ENCODE results near the gene SLC34A3.

Gene SLC34A3

DNA sequence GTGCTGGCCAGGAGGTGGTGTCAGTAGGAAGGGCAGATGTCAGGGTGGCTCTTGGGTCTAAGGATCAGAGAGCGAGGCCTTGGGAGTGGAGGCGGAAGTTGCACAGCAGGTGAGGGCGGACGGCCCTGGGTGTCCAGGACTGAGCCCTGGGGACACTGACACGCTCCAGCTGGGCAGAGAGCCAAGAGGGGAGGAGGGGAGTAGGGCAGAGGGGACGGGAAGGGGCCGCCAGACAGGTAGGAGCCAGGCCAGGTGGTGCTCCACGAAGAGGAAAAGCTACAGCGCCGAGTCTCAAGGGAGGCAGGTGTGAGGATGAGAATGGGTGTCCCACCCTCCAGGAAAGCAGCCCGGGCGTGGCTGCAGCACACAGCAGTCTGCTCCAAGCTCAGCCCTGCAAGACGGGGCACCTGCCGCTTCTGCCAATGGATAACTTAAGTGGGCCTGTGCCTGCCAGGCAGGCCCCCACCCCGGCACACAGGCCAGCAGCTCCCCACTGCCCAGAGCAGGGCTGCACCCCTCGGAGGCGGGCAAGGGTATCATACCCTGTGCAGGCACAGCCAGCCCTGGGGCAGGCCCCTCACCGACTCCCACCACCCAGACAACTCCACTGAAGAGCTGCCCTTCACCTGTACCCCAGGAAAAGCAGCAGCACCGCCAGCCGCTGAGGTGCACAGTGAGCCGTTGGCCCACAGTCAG is 35.0 kb upstream of the SLC34A3 start:
- no peak for DNase-seq (ENCODE audit: low read depth in 2 of 2)

DNA sequence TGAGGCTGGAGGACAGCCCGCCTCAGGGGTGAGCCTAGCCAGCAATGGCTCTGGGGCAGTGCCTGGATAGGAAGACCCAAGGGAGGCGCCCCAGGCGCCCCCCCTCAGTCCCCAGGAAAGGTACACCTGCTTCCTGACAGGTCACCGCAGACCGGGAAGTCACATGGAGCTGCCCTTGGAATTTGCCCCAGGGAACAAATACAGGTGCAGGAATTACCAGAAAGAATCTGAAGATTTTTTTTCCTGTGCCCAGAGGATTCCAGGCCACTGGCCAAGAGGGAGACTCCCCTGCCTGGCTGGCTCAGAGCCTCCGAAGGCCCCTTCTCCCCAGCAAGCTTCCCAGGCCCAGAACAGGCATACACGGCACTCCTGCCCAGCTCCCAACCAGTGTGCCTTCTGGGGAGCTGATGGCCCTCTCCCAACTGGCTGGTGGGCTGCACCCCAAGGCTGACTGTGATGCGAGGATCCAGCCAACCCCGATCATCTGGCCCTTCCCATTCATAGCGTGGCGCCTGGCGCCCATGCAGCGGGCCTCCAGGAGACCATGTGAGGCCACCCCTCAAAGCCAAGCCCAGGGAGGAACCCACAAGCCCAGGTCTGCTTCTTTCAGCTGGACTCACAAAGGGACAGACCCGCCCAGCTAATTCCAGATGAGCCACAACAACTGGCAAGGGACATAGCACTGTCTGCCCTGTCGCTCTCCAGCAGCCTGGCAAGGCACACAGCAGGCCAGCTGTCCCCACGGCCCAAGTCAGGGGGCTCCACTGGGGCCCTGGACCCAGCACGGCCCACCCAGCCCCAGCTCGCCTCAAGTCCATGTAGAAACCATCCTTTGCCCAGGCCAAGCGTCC is 32.4 kb upstream of the SLC34A3 start:
- no peak for DNase-seq (ENCODE audit: low read depth in 2 of 2)

DNA sequence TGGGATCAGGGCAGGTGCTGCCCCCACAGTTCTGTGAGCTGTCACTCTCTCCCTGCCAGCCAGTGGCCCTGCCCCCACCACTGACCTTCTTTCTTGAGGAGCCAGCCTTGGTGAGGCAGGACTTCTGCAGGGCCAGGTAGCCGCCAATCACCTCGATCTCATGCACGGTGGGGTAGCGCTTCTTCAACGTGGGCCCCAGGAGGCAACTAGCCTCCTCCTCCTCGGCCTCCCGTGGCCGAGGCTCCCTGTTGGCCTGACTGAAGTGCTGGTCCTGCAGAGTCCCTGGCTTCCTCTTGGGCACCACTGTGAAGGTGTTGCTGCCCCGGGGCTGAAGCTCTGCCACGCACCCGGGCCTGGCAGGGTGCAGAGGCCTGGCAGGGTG is 31.8 kb upstream of the SLC34A3 start:
- DNase-seq (ENCODE audit: low read depth in 2 of 2), result no peak

DNA sequence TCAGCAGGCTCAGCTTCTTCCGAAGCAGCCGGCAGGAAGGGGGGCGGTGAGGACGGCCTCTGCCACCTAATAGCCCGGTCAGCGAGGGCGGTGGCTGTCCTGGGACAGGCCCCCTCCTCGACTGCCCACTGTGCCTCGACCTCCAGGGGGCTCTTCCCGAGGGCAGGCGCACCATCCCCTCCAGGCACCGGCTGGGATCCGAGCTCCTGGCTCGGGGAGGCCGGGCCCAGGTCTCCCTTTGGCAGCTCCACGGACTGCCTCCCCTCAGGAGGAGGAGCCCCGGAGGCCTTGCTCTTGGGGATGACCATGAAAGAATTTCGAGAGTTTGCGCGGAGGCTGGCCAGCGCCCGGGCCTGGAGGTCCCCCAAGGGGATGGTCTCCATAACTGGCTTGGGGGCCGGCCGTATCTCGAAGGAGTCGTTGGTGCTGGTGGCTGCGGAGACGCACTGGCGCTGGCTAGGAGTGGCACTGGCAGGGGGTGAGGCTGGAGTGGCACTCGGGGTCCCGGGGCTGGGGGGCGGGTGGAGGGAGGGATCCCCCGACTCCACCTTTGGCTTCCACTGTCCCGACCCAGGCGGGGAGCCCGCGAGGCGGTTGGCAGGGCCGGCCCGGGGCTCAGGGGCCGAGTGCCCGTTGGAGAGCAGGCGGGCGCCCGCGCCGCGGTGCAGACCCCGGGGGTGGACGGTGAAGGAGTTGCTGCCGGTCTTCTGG is 31.1 kb upstream of the SLC34A3 start:
- no peak for DNase-seq (ENCODE audit: low read depth in 2 of 2)

DNA sequence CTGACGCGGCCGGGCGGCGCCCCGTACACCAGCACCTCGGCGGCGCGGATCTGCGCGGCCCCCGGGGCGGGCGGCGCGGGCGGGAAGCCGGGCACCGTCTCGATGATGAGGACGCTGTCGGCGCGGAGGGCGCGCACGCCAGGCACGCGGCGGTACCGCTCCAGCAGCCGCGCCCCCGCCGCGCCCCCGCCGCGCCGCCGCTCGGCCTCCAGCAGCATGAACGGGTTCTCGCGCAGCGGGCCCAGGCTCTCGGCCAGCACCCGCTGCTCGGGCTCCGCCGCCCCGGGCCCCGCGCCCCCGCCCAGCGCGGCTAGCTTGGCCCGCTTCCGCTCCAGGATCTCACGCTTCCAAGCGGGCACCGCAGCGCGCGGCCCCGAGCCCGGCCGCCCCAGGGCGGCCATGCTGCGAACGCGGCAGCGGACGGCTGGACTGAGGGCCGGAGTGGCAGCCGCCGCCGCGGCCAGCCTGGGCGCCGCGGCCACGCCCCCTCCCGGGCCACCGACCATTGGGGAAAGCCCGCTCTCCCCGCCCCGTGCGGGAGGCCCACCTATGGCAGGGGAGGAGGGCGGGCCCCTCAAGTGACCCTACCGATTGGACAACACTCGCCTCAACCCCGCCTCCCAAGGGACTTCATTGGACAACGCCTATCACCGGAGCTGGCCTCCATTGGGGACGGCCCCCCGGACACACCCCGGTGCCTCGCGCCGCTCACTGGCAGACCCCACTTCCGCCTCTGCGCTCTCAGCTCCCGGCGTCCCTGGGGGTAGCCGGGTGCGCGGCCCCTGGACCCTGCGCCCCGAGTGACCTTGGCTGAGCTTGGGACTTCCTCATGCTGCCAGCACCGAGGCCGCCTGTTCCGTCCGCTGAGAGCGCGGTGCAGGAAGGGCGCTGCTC is 30.1 kb upstream of the SLC34A3 start, which contains the start of gene TPRN:
TSS of gene TPRN (minus strand) at position 431 of the 894 bp plus-strand sequence. CDS start at position 401, 30 bp downstream.
- DNase-seq (ENCODE audit: low read depth in 2 of 2), result peak; percentile 98

DNA sequence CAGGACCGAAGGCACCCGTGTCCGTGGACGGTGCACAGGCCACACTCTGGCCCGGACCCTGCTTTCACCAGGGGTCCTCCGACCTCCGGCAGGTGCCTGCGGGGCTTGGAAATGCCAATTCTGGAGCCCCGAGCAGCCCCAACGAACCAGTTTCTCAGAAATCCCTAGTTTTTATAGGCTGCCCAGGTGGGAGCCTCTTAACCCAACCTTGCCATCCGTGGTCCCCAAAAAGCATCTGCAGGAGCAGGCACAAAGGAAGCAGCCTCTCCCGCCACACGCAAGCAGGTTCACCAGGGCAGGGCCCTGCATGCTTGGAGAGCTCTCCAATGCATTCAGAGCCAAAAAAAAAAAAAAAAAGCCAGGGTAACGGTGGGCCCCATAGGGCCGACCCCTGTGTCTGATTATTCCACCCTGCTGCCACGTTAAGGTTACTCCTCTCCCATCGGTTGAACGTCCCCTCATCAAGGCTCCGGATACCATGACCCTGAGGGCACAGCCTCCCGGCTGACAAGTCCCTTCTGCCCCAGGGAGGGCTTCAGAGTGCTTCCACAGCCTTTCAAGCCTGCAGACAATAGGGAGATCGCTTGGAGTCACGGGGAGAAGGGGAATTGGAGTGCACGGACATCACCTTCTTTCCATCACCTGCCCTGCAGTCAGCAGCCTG is 29.4 kb upstream of the SLC34A3 start:
- DNase-seq (ENCODE audit: low read depth in 2 of 2), result no peak

DNA sequence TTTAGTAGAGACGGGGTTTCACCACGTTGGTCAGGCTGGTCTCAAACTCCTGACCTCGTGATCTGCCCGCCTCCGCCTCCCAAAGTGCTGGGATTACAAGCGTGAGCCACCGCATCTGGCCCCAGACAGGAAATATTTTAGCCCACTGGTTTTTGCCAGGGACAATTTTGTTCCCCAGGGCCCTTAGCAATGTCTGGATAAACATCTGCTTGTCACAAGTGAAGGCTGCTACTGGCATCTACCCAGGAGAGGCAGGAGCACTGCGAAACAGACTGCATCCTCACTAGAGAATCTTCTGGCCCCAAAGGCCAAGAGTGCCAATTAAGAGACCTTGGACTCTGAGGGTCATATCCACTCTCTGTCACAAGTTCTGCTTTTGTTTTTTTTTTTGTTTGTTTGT is 27.7 kb upstream of the SLC34A3 start:
- no peak for DNase-seq (ENCODE audit: low read depth in 2 of 2)

DNA sequence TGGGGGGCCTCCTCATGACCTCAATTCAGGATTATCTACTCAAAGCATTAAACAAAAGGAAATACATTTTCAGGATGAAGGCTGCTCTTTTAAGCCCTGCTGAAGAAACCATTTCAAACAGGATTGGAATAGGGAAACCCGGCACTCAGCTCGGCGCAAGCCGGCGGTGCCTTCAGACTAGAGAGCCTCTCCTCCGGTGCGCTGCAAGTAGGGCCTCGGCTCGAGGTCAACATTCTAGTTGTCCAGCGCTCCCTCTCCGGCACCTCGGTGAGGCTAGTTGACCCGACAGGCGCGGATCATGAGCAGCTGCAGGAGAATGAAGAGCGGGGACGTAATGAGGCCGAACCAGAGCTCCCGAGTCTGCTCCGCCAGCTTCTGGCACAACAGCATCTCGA is 26.0 kb upstream of the SLC34A3 start:
- DNase-seq (ENCODE audit: low read depth in 2 of 2), result no peak

DNA sequence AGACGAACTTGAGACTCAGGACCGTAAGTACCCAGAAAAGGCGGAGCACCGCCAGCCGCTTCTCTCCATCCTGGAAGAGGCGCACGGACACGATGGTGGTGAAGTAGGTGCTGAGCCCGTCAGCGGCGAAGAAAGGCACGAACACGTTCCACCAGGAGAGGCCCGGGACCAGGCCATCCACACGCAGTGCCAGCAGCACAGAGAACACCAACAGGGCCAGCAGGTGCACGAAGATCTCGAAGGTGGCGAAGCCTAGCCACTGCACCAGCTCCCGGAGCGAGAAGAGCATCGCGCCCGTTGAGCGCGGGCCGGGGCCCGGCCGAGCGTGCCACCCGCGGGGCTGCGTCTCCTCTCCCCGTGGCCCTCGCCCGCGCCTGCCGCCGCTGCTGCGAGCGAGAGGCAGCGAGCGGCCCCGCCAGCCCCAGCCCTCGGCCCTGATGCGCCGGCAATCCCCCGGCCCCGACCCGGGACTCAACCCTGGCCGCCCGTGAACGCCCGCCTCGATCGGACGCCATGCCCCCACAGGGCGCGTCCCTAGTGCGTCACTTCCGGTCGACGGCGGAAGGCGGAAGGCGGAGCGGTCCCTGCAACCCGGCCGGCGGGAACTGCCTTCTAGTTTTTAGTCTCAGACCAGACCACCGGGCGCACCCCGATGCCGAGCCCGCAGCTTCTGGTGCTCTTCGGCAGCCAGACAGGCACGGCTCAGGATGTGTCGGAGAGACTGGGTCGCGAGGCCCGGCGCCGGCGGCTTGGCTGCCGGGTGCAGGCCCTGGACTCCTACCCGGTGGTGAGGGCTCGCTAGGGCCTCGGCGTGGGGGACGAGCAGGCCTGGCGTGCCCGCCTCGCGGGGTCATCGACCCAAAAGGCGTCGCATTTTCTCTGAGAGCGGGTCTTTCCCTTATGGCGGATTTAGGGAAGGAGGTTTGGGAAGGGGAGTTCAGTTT is 25.3 kb upstream of the SLC34A3 start, which contains the start of the genes NDOR1 and TMEM203:
TSS of gene NDOR1 (plus strand) at position 575 of the 944 bp plus-strand sequence. CDS start at position 653, 78 bp downstream.
TSS of gene TMEM203 (minus strand) at position 523 of the 944 bp plus-strand sequence. CDS start at position 289, 234 bp downstream.
- peak; percentile 41 to 42 for DNase-seq (ENCODE audit: low read depth in 2 of 2)

DNA sequence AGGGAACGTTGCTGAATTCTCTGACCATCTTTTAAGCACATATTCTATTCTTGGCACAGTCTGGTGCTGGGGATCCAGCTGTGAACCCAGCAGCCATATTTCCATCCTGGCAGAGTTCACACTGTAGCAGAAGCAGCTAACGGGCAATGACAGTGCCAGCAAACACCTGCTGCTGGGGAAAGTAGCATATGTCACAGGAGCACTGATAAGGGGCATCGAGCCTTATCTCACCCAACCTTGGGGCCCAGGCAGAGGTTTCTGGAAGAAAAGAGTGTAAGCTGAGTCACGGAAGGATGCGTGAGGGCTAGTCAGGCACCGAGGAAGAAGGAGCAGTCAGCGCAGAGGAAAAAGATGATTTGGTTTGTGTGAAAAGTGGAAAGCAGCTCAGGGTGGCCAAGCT is 24.1 kb upstream of the SLC34A3 start:
- DNase-seq (ENCODE audit: low read depth in 2 of 2), result no peak

DNA sequence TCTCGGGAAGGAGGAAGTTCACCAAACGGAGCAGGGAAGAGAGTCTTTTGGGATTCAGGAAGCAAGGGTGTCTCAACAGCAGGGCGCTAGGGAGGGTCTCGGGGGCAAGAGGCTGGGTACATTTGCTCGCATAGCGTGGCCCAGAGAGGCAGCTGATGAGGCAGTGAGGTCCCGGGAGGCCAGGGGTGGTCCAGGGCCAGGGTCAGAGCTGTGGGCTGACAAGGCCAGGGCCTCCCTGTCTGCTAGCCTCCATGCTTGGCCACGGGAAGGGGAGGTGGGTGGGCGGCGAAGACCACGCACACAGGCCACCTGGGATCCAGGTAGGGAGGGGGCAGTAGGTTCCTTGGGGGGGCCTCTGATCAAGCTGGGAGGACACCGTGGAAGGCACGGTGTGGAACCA is 19.2 kb upstream of the SLC34A3 start:
- no peak for DNase-seq (ENCODE audit: low read depth in 2 of 2)

DNA sequence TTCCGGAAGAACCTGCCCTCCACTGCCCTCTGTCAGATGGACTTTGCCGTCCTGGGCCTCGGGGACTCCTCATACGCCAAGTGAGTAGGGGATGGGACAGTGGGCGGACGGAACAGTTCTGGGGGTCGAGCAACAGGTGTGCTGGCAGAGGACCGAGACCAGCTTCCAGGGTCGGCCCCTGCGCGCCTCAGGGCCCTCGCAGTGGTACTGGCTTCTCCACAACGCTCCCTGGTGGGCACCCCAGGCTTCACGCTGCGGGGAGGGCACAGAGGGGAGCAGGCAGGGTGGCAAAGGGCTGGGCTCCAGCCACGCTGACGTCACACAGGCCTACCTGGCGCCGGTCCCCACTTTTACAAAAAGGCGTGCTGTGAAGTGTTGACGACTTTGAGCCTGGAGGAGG is 18.2 kb upstream of the SLC34A3 start:
- DNase-seq (ENCODE audit: low read depth in 2 of 2), result no peak

DNA sequence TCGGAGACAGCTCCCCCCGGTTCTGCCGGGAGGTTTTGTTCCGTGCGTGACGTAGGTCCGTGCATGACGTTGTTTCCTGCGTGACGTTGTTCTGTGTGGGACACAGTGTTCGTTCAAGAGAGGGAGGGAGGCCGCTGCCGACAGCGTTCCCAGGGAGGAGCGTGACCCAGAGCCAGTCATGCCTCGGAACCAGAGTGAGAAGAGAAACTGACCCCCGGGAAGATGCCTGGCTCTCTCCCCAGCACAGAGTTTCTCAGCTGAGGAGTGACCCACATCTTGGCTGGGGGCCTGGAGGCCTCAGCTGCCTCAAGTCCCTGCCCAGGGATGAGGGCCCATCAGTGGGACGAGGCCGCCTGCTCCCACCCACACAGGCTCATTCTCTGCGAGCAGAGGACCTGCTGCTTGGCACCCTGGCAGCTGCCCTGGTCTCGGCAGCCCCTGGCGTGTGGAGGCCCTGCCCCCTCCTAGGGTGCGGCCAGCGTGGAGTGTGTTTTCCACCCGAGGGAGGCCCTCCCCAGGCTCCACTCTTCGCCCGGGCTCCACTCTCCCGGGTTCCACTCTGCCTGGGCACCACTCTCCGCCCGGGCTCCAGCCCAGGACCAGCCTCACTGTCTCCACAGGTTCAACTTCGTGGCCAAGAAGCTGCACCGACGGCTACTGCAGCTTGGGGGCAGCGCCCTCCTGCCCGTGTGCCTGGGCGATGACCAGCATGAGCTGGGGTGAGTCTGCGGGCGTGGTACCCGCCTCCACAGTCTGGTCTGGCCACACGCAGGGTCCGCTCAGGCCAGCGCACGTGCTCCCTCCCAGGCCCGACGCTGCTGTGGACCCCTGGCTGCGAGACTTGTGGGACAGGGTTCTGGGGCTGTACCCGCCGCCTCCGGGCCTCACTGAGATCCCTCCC is 17.3 kb upstream of the SLC34A3 start:
- DNase-seq (ENCODE audit: low read depth in 2 of 2), result no peak

DNA sequence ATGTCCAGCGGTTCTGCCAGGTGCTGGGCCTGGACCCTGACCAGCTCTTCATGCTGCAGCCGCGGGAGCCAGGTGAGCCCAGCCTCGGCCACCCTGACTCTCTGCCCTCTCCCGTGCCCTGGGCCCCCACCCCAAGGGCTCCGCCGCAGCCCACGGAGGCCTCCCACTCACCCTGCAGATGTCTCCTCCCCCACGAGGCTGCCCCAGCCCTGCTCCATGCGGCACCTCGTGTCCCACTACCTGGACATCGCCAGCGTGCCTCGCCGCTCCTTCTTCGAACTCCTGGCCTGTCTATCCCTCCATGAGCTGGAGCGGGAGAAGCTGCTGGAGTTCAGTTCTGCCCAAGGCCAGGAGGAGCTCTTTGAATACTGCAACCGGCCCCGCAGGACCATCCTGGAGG is 16.1 kb upstream of the SLC34A3 start:
- no peak for DNase-seq (ENCODE audit: low read depth in 2 of 2)

DNA sequence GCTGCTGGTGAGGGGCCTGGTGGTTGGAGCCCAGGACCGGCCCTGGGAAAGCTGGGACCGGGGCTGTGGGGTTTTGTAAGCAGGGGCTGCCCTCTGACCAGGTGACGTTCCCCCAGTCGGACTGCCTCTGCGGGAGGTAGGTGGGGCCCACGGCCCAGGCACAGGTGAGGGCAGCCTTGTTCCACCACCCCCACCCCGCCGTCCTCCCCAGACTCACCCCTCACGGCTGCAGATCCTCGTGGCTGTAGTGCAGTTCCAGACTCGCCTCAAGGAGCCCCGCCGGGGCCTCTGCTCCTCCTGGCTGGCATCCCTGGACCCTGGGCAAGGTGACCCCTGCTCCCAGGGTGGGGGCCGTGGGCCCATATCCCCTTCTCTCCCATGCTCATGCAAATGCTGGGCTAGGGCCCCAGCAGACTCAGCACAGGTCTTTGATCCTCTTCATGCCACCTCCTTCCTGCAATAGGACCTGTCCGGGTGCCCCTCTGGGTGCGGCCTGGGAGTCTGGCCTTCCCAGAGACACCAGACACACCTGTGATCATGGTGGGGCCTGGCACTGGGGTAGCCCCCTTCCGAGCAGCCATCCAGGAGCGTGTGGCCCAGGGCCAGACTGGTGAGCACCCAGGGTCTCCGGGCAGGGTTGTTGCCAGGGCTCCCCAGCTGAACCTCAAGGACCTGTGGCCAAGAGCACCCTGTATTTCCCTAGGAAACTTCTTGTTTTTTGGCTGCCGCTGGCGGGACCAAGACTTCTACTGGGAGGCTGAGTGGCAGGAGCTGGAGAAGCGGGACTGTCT is 15.3 kb upstream of the SLC34A3 start:
- DNase-seq (ENCODE audit: low read depth in 2 of 2), result no peak

DNA sequence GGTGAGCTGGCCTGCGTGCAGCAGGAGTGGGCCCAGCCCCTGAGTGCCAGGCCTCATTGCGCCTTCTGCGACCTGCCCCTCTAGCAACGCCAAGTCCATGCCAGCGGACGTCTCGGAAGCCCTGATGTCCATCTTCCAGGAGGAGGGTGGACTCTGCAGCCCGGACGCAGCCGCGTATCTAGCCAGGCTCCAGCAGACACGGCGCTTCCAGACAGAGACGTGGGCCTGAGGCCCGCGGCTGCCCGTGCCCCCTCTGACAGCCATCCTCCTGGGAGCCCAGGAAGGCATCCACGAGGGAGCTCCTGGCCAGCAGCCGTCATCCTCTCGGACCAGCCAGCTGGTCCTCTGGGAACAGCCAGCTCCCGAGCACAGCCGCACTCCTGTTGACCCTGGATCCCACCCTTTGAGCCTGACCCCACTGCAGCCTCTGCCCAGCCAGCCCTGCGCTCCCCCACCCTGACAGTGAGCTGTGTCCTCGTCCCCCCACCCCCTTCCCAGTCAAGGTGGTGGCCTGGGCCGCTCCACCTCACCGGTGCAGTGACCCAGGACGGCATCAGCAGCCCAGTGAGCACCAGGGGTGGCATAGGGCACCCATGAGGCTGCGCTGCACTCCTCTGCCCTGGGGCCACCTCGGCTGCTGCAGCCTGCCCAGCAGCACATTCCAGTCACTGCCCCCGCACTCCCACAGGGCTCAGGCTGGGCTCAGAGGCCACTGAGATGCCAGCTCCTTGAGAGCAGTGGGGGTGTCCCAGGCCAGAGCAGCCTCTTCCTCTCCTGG is 14.3 kb upstream of the SLC34A3 start:
- DNase-seq (ENCODE audit: low read depth in 2 of 2), result no peak

Measured in fibroblast of skin of left biceps (primary cell).